GM21367 (cell line): ENCODE results near the gene ZRANB1.

ENCODE experiments used
- ATAC-seq: cut with Tn5 transposase; IDR thresholded peaks from one replicate; pipeline ENCODE4 v1.9.1; 2021; ENCODE audit not compliant: unreplicated experiment

Gene ZRANB1

DNA sequence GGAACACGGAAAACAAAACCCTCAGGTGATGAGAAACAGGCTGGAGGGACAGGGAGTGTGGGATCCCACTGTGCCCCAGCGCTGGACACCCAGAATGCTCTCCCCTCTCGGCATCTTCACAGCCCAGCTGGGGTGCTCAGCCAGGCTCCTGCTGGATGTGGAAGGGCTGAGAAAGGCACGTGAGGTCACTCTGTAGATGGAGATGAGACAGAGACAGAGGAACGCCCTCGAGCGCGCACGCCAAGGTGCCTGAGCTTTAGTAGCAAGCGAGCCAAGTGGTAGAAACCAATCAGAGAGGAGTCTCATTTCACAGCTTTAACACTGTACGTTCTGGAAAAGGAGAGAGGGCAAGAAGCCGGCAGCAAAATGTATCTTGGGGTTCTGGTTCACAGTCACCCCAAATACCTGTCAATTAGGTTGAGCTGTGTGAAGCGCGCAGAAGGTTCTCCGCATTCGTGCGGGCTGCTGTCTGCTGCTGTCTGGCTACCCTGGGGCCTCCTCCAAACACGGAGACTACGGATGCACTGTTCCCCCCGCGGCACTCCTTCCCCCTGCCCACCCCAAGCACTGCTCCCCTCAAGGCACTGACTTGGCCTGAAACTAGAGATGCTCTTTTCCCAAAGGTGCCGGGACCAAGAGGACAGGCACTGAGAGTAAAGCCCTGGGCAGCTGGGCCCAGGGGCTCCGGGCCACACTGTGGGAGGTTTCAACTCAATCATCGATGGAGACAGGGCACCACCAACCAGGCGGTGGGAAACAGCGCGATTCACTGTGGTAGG is 91.4 kb downstream of the ZRANB1 start:
- ATAC-seq = no peak

GRCh38 chr10:125034675-125035074 is 92.8 kb downstream of the ZRANB1 start:
- ATAC-seq = no peak

DNA sequence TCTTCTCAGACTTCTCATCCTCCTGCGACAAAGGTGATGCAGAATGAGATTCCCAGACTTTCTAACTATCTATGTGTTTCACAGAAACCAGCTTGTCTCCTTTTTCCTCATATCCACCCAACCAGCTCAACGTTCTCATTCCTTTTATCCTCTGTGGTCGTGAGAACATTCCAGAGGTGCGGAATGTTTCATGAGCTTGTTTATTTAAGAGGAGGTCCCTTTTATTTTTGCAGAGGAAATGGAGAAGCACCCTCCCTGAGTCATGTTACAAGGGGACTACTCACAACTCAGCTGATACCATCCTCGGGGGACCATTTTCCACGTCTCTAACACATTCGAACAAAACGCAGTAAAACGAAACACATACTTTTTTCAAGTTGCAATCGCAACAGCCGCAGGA is 93.2 kb downstream of the ZRANB1 start:
- ATAC-seq = no peak

DNA sequence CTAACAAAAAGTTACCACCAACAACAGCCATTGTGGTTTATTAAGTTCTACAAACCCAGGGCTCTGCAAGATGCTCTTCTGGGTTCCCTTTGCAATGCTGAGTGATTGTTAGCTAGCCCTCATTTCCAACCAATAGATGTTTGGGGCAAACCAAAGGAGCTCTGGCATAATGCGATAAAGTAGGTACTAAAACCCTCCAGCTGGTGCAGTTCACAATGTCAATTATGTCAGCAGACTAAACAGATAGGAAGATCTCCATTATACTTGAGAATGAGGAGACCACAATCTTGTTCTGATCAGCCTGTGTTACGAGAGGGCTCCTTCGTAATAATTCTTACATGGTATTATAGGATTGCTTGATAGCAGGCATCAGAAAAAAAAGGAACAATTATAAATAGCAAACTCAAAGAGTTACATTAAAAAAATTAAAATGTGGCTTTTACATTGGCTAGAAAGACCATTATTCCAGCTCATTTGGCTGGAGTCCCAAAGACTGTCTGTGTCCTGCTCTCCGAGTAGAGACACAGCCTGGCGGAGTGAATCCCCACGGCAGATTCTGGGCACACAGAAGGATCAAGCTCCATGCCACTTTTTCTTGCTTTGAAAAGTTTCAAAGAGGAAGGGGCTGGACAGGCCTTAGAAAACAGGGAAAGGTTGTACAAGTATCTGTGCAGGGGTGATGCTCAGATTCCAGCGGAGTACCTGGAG is 93.8 kb downstream of the ZRANB1 start:
- no peak for ATAC-seq

DNA sequence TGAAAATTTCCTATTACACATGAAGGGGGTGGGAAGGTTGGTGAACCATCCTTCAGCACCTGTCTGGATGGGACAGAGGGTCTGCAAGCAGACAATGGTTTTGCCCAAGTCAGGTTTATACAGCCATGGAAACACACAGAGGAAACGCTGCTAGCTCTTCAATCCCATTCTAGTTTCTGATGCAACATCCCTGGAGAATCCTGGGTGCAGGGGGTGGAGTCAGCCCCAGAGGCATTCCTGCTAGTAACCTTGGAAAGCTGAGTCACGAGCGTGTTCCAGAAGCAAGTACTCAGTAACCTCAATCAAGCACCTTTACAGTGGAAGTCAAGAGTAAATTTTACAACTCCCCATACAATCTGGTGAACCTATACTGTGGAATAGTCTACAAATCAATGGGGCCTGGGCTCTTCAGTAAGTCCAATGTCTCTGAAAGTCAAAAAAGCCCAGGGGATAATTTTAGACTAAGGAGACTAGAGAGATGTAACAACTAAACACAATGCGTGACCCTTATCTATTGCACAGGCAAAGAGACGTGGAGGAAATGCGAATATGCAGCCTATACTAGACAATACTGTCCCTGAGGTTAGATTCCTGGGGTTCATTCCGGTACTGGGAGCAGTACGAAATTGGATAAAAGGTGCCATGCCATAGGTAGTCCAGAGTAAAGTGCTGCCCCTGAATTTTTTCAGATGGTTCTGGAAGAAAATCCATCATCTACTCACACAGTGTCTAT is 95.4 kb downstream of the ZRANB1 start:
- ATAC-seq = no peak
